ENCODE results near the gene KRTAP4-2.
"Not testable (repeated sequence)": the region's sequence is repeated elsewhere in the genome, so short reads cannot be mapped to it uniquely, and the experiment has no call there.

KRTAP4-2 gene

DNA sequence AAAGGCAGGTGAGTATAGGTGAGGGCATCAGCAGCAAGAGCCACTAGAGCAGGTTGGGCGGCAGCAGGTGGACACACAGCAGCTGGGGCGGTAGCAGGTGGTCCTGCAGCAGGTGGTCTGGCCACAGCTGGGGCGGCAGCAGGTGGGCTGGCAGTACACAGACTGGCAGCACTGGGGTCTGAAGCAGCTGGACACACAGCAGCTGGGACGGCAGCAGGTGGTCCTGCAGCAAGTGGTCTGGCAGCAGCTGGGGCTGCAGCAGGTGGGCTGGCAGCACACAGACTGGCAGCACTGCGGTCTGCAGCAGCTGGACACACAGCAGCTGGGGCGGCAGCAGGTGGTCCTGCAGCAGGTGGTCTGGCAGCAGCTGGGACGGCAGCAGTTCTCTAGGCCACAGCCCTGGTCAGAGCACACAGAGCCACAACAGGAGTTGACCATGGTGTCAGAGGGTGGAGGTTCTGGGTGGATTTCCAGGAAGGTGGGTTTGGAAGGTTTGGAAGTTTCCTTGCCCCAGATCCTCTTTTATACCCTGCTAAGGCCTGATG is at the start of gene KRTAP4-2:
Gene KRTAP4-2, minus strand, starts transcription at position 495 of the 545 bp plus-strand sequence. Its CDS starts 57 bp downstream, at position 438.
- in situ Hi-C loops (cut with MboI; ENCODE audit: low sequenced_read_pairs), result no loop called here

DNA sequence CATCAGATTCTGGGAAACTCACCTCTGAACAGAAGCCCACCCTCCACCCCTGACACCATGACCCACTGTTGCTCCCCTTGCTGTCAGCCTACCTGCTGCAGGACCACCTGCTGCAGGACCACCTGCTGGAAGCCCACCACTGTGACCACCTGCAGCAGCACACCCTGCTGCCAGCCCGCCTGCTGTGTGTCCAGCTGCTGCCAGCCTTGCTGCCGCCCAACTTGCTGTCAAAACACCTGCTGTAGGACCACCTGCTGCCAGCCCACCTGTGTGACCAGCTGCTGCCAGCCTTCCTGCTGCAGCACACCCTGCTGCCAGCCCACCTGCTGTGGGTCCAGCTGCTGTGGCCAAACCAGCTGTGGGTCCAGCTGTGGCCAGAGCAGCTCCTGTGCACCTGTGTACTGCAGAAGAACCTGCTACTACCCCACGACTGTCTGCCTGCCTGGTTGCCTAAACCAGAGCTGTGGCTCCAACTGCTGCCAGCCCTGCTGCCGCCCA is 48.6 kb upstream of the KRTAP4-2 start, which contains the start of gene KRTAP9-2:
Gene KRTAP9-2, plus strand, starts transcription at position 51 of the 498 bp plus-strand sequence. Its CDS starts 7 bp downstream, at position 58.
- in situ Hi-C loops (cut with MboI; ENCODE audit: low sequenced_read_pairs), result not testable (repeated sequence)

DNA sequence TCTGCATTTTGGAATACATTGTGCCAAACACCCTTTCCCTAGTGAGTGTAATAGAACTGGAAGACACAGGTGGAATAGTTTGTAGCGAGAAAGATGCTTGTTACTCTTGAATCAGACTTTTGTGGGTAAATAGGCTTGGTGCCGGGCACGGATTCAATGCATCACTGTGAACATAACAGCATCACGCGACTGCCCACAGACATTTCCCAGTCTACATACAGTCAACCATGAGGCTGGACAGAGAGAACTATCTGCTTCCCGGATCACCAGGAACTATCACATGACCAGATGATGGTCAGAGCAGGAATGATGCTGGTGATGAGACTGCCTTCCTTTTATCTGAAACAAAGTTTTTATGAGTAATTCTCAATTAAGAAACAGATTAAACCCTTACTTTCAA is 48.0 kb upstream of the KRTAP4-2 start:
- in situ Hi-C loops (cut with MboI; ENCODE audit: low sequenced_read_pairs), result no loop called here

DNA sequence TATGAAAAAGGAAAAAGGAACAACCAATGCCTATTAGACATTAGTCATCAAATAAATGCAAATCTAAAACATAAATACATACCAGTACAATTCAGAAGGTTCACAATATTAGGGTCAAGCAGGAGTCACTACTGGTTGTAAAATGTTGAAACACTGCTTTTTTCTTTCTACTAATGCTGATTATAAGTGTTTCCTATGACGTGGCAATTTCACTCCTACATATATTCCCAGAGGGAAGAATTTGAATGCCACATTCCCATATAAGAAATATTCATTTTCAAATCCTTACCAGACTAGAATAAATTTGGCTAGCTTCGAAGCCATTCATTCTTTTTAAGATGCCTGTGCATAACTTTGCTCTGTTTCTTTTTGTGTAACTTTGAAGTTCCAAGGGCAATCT is 45.8 kb upstream of the KRTAP4-2 start:
- in situ Hi-C loops (cut with MboI; ENCODE audit: low sequenced_read_pairs), result no loop called here

DNA sequence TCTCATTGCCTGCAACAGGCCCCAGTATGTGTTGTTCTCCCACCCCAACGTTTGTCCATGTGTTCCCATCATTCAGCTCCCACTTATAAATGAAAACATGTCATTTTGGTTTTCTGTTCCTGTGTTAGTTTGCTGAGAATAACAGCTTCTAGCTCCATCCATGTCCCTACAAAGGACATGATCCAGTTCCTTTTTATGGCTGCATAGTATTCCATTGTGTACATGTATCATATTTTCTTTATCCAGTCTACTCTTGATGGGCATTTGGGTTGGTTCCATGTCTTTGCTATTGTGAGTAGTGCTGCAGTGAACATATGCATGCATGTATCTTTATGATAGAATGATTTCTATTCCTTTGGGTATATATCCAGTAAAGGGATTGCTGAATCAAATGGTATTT is 37.7 kb upstream of the KRTAP4-2 start:
- in situ Hi-C loops (cut with MboI; ENCODE audit: low sequenced_read_pairs), result no loop called here

- in situ Hi-C loops (cut with MboI; ENCODE audit: low sequenced_read_pairs), result no loop called here
These were observed 34.6 kb upstream of the KRTAP4-2 start for GRCh38 chr17:41212524-41213169.

DNA sequence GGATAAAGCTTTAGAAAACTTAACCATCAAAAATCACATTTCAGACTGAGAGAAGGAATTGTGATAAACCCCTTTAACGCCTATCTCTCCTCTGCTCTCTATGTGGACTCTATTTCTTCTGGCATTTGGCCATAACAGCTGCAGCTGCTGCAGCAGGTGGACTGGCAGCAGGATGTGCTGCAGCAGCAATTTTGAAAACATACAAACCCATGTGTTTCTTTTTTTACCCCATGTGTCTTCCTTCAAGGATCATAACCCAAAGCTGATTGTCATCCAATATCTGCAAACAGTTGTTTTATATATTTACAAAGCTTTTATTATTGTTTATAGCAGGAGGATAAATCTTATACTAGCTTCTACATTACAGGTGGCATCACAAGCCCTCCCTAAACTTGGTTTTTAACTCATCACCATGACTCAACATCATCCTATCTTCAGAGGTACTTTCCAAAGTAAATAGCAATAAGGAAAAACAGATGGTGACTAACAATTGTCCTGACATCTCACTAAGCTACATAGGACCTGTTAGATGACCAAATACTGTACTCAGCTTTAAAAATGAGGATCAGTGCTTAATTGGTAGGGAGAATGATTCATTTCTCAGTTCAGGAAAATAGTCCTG is 33.9 kb upstream of the KRTAP4-2 start:
- in situ Hi-C loops (cut with MboI; ENCODE audit: low sequenced_read_pairs), result no loop called here

- in situ Hi-C loops (cut with MboI; ENCODE audit: low sequenced_read_pairs), result no loop called here
These were observed 21.5 kb upstream of the KRTAP4-2 start for GRCh38 chr17:41199421-41200078.

- in situ Hi-C loops (cut with MboI; ENCODE audit: low sequenced_read_pairs), result no loop called here
These were observed 18.0 kb upstream of the KRTAP4-2 start for GRCh38 chr17:41196068-41196467.

DNA sequence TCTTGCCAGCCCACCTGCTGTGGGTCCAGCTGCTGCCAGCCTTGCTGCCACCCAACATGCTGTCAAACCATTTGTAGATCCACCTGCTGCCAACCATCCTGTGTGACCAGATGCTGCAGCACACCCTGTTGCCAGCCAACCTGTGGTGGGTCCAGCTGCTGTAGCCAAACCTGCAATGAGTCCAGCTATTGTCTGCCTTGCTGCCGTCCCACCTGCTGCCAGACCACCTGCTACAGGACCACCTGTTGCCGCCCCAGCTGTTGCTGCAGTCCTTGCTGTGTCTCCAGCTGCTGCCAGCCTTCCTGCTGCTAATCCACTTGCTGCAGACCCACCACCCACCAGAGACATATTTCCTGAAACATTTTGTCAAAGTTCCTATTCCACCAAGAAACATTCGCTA is 12.3 kb upstream of the KRTAP4-2 start:
- in situ Hi-C loops (cut with MboI; ENCODE audit: low sequenced_read_pairs), result no loop called here

DNA sequence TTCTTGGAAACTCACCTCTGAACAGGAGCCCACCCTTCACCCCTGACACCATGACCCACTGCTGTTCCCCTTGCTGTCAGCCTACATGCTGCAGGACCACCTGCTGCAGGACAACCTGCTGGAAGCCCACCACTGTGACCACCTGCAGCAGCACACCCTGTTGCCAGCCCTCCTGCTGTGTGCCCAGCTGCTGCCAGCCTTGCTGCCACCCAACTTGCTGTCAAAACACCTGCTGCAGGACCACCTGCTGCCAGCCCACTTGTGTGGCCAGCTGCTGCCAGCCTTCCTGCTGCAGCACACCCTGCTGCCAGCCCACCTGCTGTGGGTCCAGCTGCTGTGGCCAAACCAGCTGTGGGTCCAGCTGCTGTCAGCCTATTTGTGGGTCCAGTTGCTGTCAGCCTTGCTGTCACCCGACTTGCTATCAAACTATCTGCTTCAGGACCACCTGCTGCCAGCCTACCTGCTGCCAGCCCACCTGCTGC is 11.9 kb upstream of the KRTAP4-2 start, which contains the start of gene KRTAP9-1:
Gene KRTAP9-1, plus strand, starts transcription at position 51 of the 482 bp plus-strand sequence. Its CDS starts 0 bp downstream, at position 51.
- in situ Hi-C loops (cut with MboI; ENCODE audit: low sequenced_read_pairs), result not testable (repeated sequence)

DNA sequence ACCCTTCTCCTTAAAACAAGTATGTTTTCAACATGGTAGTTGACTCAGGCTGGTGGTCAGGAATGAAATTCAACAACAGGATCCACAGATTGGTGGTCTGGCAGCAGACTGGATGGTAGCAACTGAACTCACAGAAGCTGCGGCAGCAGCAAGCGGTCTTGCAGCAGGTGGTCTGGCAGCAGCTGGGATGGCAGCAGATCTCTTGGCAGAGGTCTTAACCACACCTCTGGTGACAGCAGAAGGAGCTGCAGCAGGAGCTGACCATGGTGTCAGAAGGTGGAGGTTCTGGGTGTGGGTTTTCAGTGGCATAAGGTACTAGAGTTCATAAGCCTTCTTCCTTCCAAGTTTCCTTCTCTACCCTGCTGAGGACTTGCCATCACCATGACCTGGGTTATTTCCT is 8.9 kb upstream of the KRTAP4-2 start:
- in situ Hi-C loops (cut with MboI; ENCODE audit: low sequenced_read_pairs), result no loop called here

- in situ Hi-C loops (cut with MboI; ENCODE audit: low sequenced_read_pairs), result no loop called here
These were observed 7.0 kb upstream of the KRTAP4-2 start for GRCh38 chr17:41185001-41185400.

DNA sequence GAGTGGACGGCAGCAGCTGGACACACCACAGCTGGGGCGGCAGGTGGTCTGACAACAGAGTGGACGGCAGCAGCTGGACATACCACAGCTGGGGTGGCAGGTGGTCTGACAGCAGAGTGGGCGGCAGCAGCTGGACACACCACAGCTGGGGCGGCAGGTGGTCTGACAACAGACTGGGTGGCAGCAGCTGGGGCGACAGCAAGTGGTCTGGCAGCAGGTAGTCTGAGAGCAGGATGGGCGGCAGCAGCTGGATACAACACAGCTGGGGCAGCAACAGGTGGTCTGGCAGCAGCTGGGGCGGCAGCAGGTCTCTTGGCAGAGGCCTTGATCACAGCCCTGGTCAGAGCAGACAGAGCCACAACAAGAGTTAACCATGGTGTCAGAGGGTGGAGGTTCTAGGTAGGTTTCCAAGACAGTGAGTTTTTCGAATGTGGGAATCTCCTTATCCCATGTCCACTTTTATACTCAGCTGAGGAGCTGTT is 6.5 kb upstream of the KRTAP4-2 start, which contains the start of gene KRTAP4-1:
Gene KRTAP4-1, minus strand, starts transcription at position 432 of the 482 bp plus-strand sequence. Its CDS starts 57 bp downstream, at position 375.
- in situ Hi-C loops (cut with MboI; ENCODE audit: low sequenced_read_pairs), result no loop called here

DNA sequence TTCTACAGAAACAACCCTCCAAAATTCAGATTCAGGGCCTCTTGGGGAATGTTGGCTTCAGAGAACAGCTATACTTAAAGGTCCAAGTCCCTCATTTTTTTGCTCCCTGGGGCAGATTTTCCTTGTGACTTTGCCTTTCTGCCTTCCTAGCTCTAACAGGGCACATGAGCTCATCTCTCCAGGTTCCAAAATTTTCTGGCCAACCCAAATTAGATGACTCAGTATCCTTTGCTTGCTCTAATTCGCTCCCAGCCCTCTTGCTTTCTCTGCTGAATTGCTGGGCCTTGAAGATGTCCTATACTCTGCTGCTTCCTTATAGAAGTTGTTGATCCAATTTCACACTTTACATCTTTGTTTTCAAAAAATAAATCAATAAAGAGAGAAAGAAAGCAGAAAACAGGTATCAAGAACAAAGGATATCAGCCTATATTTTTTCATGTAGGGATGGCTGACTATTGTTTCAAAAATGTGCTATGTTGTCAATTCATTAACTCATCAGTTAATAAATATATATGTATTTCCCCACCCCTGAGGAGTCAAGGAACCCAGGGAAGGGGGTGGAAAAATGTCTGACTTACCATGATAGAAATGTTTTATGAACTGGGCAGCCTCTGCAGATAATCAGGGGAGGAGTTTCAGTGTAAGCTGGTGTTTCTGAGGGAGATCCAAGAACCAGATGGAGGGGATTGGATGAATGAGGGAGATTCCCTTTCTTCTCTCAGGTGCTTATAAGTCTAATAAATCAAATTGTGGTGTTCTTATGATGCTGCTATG is 1.0 kb upstream of the KRTAP4-2 start:
- in situ Hi-C loops (cut with MboI; ENCODE audit: low sequenced_read_pairs), result no loop called here

DNA sequence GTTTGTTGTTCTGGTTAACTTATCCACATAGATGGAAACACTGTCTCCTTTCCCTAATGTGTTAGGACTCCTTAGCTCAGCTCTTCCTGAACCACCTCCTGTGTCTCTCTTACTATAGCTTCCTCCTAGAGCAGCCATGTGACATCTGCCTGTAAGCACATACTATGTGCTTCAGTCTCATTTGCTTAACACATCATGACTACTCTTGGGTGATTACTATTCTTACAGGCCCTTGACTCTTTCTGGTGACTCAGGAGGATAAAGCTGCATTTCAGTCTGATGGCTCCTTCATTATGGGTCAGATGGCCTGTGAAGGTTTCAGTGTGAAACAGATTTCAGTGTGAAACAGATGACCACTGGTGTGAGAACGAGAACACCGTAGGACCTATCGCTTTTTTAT is 320 bp upstream of the KRTAP4-2 start:
- in situ Hi-C loops (cut with MboI; ENCODE audit: low sequenced_read_pairs), result no loop called here

DNA sequence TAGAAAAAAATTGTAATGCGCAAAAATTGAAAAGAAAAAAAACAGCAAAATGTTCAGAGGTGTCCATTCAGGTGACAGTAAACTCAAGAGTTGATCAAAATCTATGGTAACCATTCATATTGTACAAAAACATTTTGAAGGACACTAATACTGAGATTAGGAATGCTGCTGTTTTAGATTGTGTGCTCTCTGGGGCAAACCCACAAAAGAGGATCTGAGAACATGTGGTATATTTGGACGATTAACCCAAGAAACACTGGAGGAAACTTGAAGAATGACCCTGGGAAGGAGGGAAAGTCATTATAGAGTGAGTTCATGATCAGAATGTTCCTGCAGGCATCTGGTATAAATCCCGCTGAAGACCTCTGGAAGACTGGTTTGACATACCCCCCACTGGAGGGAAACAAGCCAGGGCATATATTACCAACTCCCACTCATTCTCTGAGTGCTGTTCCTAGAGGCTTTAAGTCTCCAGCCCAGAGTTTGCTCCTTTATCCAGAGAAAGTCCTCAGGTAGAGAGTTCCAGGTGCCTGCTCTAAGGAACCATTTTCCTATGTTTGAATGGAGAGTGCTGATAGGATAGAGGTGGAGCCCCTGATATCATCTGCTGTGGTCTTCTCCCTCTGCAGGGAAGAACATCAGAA is 1.2 kb downstream of the KRTAP4-2 start:
- in situ Hi-C loops (cut with MboI; ENCODE audit: low sequenced_read_pairs), result no loop called here

GRCh38 chr17:41171886-41172285 is 6.1 kb downstream of the KRTAP4-2 start:
- in situ Hi-C loops (cut with MboI; ENCODE audit: low sequenced_read_pairs), result no loop called here

- in situ Hi-C loops (cut with MboI; ENCODE audit: low sequenced_read_pairs), result no loop called here
These were observed 9.9 kb downstream of the KRTAP4-2 start, which contains the start of gene KRTAP4-3 for GRCh38 chr17:41168121-41168520. TSS of gene KRTAP4-3 (minus strand) at chr17:41168221. CDS start at chr17:41168172, 49 bp downstream.

DNA sequence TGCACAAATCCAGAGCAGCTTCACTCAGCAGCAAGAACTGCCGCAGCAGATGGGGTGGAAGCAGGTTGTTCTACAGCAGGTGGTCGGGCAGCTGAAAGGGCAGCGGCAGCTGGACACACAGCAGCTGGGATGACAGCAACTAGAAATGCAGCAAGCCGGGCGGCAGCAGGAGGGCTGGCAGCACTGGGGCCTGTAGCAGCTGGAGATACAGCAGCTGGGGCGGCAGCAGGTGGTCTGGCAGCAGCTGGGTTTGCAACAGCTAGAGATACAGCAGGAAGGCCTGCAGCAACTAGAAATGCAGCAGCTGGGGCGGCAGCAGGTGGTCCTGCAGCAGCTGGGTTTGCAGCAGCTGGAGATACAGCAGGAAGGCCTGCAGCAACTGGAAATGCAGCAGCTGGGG is 10.5 kb downstream of the KRTAP4-2 start:
- in situ Hi-C loops (cut with MboI; ENCODE audit: low sequenced_read_pairs), result no loop called here

All from hTERT RPE-1 (cell line).